Brain microvascular endothelial cell (primary cell): ENCODE data around the gene CCDC183.
"Not testable (repeated sequence)": the region's sequence is repeated elsewhere in the genome, so short reads cannot be mapped to it uniquely, and the experiment has no call there.

Source experiments
- DNase-seq: peaks from one replicate; pipeline ENCODE4 v3.0.0-alpha.2; 2020
- H3K27ac ChIP-seq: fragments of 250-450 bp; sonication (Bioruptor Pico); 2 replicates; pipeline ENCODE4 v1.5.1; 2020; ENCODE audit warnings: mild to moderate bottlenecking, moderate library complexity
- H3K27me3 ChIP-seq: fragments of 250-450 bp; sonication (Bioruptor Pico); replicated peaks from 2 replicates; pipeline ENCODE4 v1.5.1; 2020; ENCODE audit warnings: mild to moderate bottlenecking
- H3K36me3 ChIP-seq: fragments of 250-450 bp; sonication (Bioruptor Pico); replicated peaks from 2 replicates; pipeline ENCODE4 v1.5.1; 2020; ENCODE audit warnings: mild to moderate bottlenecking
- H3K4me3 ChIP-seq: 2 replicates; pipeline ENCODE4 v1.5.1; 2011; ENCODE audit warnings: low read depth, mild to moderate bottlenecking, control low read depth, low read length, moderate library complexity
- in situ Hi-C: cut with HindIII; loops from 2 replicates; pipeline ENCODE4 v1.10.0; 2017; ENCODE audit warnings: low sequenced_read_pairs, low pct_ligation_motif_present
- TF ChIP-seq, protein P1 (sequence below): IDR thresholded peaks from 2 replicates; pipeline ENCODE4 v1.5.1; 2011; ENCODE audit warnings: low read depth, mild to moderate bottlenecking, moderate library complexity, low read length, control low read depth, inconsistent platforms; ENCODE audit errors: missing control alignments

CCDC183 gene

GRCh38 chr9:136835162-136835931 lies 39.2 kb downstream of the CCDC183 start:
- Histone ChIP-seq H3K27ac (no peak overlapping the region), H3K36me3 (peaks cover 24% of the 10 kb centered on the region), H3K4me3 (no peak overlapping the region), H3K27me3 (no peaks in the 10 kb centered on the region)
- TF ChIP-seq, protein P1, sequence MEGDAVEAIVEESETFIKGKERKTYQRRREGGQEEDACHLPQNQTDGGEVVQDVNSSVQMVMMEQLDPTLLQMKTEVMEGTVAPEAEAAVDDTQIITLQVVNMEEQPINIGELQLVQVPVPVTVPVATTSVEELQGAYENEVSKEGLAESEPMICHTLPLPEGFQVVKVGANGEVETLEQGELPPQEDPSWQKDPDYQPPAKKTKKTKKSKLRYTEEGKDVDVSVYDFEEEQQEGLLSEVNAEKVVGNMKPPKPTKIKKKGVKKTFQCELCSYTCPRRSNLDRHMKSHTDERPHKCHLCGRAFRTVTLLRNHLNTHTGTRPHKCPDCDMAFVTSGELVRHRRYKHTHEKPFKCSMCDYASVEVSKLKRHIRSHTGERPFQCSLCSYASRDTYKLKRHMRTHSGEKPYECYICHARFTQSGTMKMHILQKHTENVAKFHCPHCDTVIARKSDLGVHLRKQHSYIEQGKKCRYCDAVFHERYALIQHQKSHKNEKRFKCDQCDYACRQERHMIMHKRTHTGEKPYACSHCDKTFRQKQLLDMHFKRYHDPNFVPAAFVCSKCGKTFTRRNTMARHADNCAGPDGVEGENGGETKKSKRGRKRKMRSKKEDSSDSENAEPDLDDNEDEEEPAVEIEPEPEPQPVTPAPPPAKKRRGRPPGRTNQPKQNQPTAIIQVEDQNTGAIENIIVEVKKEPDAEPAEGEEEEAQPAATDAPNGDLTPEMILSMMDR = no peak
- in situ Hi-C loops = no loop called here
- no peak for DNase-seq

DNA sequence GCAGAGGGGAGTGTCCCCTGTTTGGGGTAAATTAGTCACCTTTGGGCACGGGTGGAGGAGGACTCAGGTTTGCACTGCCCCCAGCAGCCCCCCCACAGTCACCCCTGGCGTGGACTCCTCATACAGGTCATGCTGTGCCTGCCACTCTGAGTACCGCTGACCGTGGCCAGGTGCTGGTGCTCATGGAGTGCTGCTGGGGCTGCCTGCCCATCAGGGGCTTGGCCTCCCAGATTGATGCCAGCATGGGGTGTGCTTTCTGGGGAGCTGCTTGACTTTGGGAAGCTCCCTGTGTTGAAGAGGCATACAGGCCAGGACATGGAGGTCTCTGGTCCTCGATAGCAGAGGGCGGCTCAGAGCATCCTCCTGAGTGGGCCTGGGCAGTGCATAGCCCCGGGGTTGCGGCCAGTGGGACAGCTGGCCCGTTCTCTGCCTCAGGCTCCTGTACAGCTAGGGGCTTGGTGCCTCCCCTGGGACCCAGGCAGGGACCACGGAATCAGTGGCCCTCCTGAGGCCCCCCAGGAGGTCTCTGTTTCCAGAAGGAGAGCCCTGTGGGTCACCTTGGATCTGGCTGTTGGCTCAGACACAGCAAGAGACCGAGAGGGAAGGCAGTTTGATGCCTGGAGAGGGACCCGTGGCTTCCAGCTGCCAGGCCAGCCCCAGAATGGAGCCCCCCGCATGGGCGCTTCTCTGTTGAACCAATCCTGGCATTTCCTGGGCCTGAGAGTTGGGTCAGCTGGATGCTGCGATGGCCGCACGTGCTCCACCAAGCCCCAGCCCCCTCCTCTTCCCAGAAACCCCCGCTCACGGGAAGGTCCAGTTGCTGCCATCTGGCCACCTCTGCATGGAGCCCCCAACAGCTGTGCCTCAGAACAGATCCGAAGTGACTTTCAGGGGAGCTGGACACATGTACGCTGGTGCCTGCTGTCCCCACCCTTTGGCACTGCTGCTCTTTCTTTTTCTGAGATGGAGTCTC lies 40.1 kb downstream of the CCDC183 start:
- DNase-seq = no peak
- H3K4me3 ChIP-seq = no peak overlapping the region
- H3K27ac ChIP-seq = no peak overlapping the region
- in situ Hi-C loops = no loop called here
- H3K27me3 ChIP-seq = no peaks in the 10 kb centered on the region
- TF ChIP-seq, protein P1 = no peak
- H3K36me3 ChIP-seq = peaks cover 15% of the 10 kb centered on the region

DNA sequence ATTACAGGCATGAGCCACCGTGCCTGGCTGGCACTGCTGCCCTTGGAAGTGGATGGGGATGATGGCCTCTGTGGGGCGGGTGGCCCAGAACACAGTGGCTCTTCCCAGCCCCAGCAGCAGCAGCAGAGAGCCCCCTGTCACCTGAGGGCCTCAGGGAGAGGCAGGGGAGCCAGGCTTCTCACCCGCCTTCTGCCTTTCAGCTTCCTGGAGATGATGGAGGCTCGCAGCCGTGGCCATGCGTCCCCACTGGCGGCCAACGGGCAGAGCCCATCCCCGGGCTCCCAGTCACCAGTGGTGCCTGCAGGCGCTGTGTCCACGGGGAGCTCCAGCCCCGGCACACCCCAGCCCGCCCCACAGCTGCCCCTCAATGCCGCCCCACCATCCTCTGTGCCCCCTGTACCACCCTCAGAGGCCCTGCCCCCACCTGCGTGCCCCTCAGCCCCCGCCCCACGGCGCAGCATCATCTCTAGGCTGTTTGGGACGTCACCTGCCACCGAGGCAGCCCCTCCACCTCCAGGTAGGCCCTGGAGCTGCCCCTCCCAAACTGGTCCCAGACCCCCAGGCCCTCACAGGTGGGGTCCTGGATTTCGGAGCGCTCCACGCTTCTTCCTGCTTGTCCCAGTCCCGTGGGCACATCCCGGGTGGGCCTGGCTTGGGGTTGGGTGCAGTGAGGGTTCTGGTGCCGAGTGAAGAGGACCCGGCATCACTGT lies 41.2 kb downstream of the CCDC183 start:
- TF ChIP-seq, protein P1 = no peak
- in situ Hi-C loops = no loop called here
- no peak for DNase-seq
- Histone ChIP-seq H3K36me3 (peaks cover 4% of the 10 kb centered on the region), H3K4me3 (no peak overlapping the region), H3K27me3 (no peaks in the 10 kb centered on the region), H3K27ac (no peak overlapping the region)

- H3K27ac ChIP-seq, in situ Hi-C loops, DNase-seq, H3K36me3 ChIP-seq, H3K27me3 ChIP-seq, H3K4me3 ChIP-seq: not testable (repeated sequence)
These were observed 41.7 kb downstream of the CCDC183 start for GRCh38 chr9:136837856-136838277.

DNA sequence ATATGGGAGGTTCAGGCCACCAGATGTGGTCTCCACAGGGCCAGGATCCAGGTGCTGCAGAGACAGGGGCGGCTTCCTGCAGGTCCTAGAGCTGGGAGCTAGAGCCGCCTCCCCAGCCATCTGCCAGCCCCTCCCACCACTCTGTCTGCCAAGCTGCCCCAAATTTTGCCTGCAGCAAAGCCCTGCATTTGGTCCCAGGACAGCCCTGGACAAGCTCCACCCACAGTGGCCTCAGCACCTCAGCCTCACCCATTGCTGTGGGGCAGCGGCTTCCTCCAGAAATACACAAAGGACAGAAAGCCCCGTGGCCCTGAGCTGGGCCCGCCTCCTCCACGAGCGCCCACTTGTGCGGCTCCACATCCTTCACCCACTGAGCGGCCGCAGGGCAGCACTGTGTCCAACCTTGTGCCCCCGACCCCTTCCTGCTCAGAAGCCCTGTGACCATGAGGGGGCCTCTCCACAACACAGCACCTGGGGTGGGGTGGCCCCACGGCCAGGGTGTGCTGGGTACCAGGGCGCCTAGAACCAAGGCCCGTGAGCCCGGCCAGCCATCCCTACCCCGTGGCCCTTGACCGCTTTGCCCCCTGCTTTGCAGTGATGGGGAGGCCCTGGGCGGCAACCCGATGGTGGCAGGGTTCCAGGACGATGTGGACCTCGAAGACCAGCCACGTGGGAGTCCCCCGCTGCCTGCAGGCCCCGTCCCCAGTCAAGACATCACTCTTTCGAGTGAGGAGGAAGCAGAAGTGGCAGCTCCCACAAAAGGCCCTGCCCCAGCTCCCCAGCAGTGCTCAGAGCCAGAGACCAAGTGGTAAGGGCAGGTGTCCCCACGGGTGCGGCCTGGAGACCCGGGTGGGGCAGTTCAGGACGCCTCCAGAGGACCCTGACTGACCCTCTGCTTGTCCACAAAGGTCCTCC lies 42.4 kb downstream of the CCDC183 start:
- DNase-seq = no peak
- TF ChIP-seq, protein P1 = no peak
- in situ Hi-C loops = no loop called here
- no peak overlapping the region for H3K27ac ChIP-seq
- no peaks in the 10 kb centered on the region for H3K27me3 ChIP-seq
- peaks cover 2% of the 10 kb centered on the region for H3K36me3 ChIP-seq
- no peak overlapping the region for H3K4me3 ChIP-seq
